Lower leg skin (tissue), 3 donors: ENCODE measurements around the gene GIT1.

Source experiments
- CTCF ChIP-seq, 3 donors: fragments of 450-650 bp; IDR thresholded peaks; one replicate each; pipeline ENCODE4 v1.5.1; 2016; ENCODE audit warnings: antibody characterized with exemption in 3 of 3, mild to moderate bottlenecking in 3 of 3, moderate library complexity in 2 of 3
- POLR2A ChIP-seq, 2 donors: fragments of 450-650 bp; IDR thresholded peaks; one replicate each; pipeline ENCODE4 v1.6.1; 2016 to 2017; ENCODE audit warnings: antibody characterized with exemption in 2 of 2, mild to moderate bottlenecking in 1 of 2, moderate library complexity in 1 of 2

- TF ChIP-seq POLR2A (IDR thresholded peaks at IDR 0.05): no peak
- no peak for TF ChIP-seq CTCF (IDR thresholded peaks at IDR 0.05)
Observed at GRCh38 chr17:29577001-29577370, 12.5 kb downstream of the GIT1 start.
